GM12892 (cell line): Measurements from ENCODE around the gene CRHBP.
A peak's percentile ranks its signal among the peaks of the same experiment; 100 is the strongest.
"Not testable (repeated sequence)": the region's sequence is repeated elsewhere in the genome, so short reads cannot be mapped to it uniquely, and the experiment has no call there.

Source experiments
- DNase-seq: peaks from one replicate; pipeline ENCODE4 v3.0.0; 2011; ENCODE audit not compliant: insufficient read length
- FAIRE-seq: peaks from 2 replicates; lab custom pipeline; 2011; peaks lifted over from hg19 to GRCh38; lab: Jason Lieb, UNC
- POLR2A ChIP-seq: IDR thresholded peaks from 2 replicates; pipeline ENCODE4 v1.6.1; 2011; ENCODE audit warnings: low read depth, low read length, control low read depth
- POLR2AphosphoS5 ChIP-seq: IDR thresholded peaks from 2 replicates; pipeline ENCODE4 v1.6.1; 2011; ENCODE audit warnings: low read depth, low read length, control low read depth
- TAF1 ChIP-seq: IDR thresholded peaks from 2 replicates; pipeline ENCODE4 v1.6.1; 2011; ENCODE audit warnings: low read depth, mild to moderate bottlenecking, control low read depth, low read length, borderline replicate concordance

The CRHBP gene

GRCh38 chr5:76972689-76973088, 19.8 kb downstream of the CRHBP start:
- DNase-seq (no peak), FAIRE-seq (no peak)
- TF ChIP-seq POLR2A (no peak), POLR2AphosphoS5 (no peak), TAF1 (no peak)

GRCh38 chr5:76974785-76975184, 21.9 kb downstream of the CRHBP start:
- TF ChIP-seq POLR2AphosphoS5 (no peak), TAF1 (no peak), POLR2A (no peak)
- DNase-seq (no peak), FAIRE-seq (no peak)

- DNase-seq (no peak), FAIRE-seq (no peak)
- TF ChIP-seq POLR2A: no peak
- no peak for TF ChIP-seq TAF1
- TF ChIP-seq POLR2AphosphoS5: no peak
These were observed 26.0 kb downstream of the CRHBP start for GRCh38 chr5:76978869-76979268.

- FAIRE-seq (no peak), DNase-seq (no peak)
- no peak for TF ChIP-seq POLR2AphosphoS5
- TF ChIP-seq POLR2A: no peak
- TF ChIP-seq TAF1: no peak
These were observed 27.8 kb downstream of the CRHBP start for GRCh38 chr5:76980518-76981144.

GRCh38 chr5:76982450-76982849, 29.6 kb downstream of the CRHBP start:
- DNase-seq: no peak
- FAIRE-seq: no peak
- no peak for TF ChIP-seq POLR2AphosphoS5
- TF ChIP-seq TAF1: no peak
- no peak for TF ChIP-seq POLR2A

- FAIRE-seq (no peak), DNase-seq (no peak)
- no peak for TF ChIP-seq TAF1
- TF ChIP-seq POLR2A: no peak
- no peak for TF ChIP-seq POLR2AphosphoS5
These were observed 30.6 kb downstream of the CRHBP start for GRCh38 chr5:76983468-76983867.

GRCh38 chr5:76986825-76987526, 34.1 kb downstream of the CRHBP start:
- no peak for TF ChIP-seq TAF1
- TF ChIP-seq POLR2AphosphoS5: no peak
- no peak for TF ChIP-seq POLR2A
- FAIRE-seq (no peak), DNase-seq (peak; percentile 4)

GRCh38 chr5:76990899-76991459, 38.1 kb downstream of the CRHBP start:
- no peak for FAIRE-seq
- DNase-seq: no peak
- no peak for TF ChIP-seq TAF1
- TF ChIP-seq POLR2A: no peak
- no peak for TF ChIP-seq POLR2AphosphoS5

- not testable (repeated sequence) for FAIRE-seq
These were observed 40.6 kb downstream of the CRHBP start for GRCh38 chr5:76993436-76993835.

GRCh38 chr5:76994337-76994736, 41.5 kb downstream of the CRHBP start:
- DNase-seq (no peak), FAIRE-seq (no peak)
- TF ChIP-seq POLR2AphosphoS5 (no peak), TAF1 (no peak), POLR2A (no peak)

More at GRCh38 chr5:76993436-76993835, 40.6 kb downstream of the CRHBP start:
- not testable (repeated sequence) for DNase-seq

- not testable (repeated sequence) for FAIRE-seq, DNase-seq
These were observed 45.4 kb downstream of the CRHBP start for GRCh38 chr5:76998251-76998650.

- FAIRE-seq (no peak), DNase-seq (no peak)
- no peak for TF ChIP-seq POLR2A
- no peak for TF ChIP-seq TAF1
- no peak for TF ChIP-seq POLR2AphosphoS5
These were observed 46.6 kb downstream of the CRHBP start for GRCh38 chr5:76999451-76999850.

- DNase-seq (no peak), FAIRE-seq (no peak)
- no peak for TF ChIP-seq TAF1
- no peak for TF ChIP-seq POLR2A
- no peak for TF ChIP-seq POLR2AphosphoS5
These were observed 50.4 kb downstream of the CRHBP start for GRCh38 chr5:77003246-77003645.
